AG08395 (cell line): Measurements from ENCODE around the gene COPRS.
"Not testable (repeated sequence)": the region's sequence is repeated elsewhere in the genome, so short reads cannot be mapped to it uniquely, and the experiment has no call there.

ENCODE experiments used
- DNase-seq: peaks from one replicate; pipeline ENCODE4 v3.0.0; 2012; ENCODE audit warnings: mixed read lengths, low spot score

The COPRS gene

DNA sequence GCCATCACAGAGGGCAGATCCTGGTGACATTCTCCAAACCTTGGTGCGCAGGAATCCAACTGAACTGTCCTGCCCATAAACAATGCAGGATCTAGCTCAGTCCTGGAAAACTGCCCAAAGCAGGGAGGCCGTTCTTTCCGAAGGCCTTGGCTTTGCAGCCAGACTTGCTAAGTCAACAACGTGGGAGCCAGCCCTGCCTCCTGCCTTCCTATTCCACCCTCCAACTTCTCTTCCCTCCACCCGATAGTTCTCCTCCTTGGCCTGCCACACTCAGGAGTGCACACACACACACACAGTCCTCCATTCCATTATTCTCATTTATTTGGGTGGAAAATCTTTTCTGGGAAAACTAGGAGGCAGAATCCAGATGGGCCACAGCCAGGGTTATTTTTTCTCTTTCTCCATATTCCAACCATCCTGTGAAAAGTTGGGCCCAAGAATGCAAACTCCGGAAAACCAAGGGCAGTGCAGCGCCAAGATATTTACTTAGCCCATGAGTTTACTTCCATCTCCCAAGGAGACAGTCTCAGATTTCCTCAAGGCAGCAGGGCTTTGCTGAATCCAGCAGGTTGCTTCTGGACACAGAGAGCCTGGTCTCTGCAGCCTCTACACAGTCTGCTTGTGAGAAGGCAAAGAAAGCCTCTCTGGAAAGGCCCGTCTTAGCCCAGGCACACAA, 15.8 kb downstream of the COPRS start:
- peak; percentile 69 for DNase-seq

DNA sequence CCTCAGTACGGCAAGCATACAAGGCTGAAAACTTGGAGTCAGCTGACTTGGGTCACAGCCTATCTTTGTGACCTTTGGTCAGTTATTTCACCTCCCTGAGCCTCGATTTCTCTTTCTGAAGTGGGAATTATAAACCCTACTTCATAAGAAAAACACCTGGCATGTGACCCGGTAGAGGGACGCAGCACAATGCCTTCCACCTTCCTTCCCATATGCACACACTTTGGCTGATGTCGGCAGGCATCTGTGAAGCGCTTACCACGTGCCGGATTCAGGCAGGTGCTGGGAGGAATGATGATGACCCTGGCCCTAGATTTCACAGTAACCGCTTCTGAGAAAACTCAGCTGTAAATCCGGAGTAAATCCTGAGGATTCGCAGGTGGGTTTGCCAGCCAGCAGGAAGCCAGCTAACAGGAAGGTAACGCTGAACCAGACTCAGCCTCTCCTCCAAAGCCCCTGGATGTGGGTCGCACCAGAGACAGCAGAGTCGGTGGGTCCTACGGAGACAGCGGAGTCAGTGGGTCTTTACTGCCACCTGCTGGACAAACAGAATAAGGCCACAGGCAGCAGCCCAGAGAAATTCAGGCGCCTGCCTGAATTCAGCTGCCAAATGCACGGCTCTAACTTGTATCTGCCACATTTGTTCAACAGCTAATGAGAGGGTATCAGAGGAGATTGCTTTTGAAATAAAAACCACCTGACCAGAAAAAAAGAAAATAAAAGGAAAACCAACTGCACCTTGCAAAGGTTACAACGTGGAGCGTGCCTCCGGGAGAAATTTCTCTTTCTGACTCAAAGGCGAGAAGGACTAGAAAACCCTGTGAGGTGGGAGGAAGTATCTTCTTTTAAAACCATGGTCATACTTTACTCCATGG, 16.6 kb downstream of the COPRS start:
- DNase-seq = peak; percentile 80

DNA sequence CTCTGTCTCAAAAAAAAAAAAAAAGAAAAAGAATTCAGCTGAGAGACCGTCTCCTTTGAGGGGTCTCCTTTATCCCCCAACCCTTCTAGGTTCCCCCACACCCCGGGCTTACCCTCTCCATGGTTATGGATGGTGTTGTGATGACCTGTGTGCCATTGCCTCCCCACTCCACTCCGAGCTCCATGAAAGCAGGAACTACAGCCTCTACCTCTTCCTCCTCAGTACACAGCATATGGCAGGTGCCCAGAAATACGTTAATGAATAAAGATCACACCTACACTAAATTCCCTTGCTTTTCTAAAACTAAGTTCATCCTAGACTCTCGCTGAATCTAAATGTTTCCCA, 17.2 kb downstream of the COPRS start:
- DNase-seq = no peak

GRCh38 chr17:31838636-31839225, 20.3 kb downstream of the COPRS start:
- DNase-seq = no peak

DNA sequence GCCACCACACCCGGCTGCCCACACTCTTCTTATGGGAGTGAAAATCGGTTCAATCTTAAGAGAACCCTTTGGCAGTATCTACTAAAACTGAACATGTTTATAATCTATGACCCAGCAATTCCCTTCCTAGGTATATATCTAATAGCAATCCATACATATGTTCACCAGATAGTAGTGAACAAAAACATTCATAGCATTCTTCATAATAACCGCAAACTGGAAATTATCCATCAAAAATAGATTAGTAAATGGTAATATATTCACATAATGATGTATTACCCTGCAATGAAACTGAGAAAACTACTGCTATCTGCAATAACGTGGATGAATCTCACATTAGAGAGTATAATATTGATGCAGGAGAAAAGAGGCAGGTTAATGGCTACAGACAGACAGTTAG, 23.1 kb downstream of the COPRS start:
- no peak for DNase-seq

GRCh38 chr17:31834448-31834847, 24.6 kb downstream of the COPRS start:
- DNase-seq = no peak

- DNase-seq = no peak
Observed at GRCh38 chr17:31832746-31833145, 26.3 kb downstream of the COPRS start.

DNA sequence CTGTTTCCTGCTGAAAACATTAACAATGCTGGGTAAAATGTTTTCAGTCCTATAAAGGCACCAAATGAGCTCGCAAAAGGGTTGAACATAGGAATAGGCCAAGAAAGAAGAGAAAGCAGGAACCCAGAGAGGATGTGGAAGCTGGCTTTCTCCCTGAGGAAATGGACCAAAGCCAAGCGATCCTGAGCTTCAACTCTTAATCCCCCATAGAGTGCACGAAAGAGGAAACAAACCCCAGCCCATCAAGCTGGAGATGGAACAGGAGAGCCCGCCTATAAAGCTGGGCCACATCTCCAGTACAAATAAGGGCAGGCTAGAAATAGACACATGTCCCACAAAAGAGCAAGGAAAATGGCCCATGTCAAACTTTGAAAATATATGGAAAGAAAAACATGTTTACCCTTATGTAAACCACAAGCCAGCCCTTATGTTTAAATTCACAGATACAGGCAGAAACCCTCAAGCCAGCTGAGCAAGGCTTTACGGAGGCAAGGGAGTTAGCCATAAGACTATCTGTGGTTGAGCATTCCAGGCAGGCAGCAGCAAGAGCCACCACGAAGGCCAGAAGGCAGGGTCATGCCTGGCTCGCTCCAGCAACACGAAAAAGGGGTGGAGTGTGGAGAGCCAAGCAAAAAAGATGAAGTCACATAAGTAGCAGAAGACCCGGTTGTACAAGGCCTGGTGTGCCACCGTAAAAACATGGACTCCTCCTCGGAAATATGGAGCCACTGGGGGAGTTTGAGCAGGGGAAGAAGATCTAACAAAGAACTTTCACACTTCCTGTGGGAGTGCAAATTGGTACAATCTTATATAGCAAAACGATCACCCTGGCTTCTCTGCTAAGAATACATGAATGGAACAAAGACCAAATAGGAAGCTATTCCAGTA, 27.8 kb downstream of the COPRS start:
- no peak for DNase-seq

GRCh38 chr17:31829649-31830048, 29.4 kb downstream of the COPRS start:
- no peak for DNase-seq

- DNase-seq = not testable (repeated sequence)
Observed at GRCh38 chr17:31828955-31829354, 30.1 kb downstream of the COPRS start.

- no peak for DNase-seq
Observed at GRCh38 chr17:31825961-31826691, 32.9 kb downstream of the COPRS start.

DNA sequence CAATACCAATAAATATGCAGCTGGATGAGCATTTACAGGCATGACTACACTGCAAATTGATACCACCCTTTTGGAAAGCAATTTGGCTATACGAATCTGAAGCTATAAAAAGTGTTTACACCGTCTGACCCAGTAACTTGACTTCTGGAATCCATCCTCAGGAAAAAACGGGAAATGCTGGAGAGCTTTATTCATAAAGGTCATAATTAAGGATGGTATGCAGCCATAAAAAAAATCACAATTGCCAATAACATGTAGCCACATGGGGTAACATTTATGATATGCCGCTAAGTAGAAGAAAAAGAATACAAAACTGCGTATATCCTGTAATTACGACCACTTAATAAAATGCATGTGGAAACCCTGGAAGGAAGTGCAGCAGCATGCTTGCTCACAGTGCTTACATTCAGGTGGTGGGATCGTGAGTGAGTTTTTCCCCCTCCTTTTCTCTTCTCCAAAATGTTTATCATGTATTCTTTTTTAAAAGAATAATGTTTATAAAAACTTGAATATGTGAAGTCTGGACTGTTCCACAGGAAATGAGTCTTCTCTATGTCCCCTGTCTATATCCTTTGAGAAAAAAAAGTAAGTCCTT, 34.2 kb downstream of the COPRS start:
- DNase-seq = no peak

- no peak for DNase-seq
Observed at GRCh38 chr17:31823014-31823413, 36.0 kb downstream of the COPRS start.

DNA sequence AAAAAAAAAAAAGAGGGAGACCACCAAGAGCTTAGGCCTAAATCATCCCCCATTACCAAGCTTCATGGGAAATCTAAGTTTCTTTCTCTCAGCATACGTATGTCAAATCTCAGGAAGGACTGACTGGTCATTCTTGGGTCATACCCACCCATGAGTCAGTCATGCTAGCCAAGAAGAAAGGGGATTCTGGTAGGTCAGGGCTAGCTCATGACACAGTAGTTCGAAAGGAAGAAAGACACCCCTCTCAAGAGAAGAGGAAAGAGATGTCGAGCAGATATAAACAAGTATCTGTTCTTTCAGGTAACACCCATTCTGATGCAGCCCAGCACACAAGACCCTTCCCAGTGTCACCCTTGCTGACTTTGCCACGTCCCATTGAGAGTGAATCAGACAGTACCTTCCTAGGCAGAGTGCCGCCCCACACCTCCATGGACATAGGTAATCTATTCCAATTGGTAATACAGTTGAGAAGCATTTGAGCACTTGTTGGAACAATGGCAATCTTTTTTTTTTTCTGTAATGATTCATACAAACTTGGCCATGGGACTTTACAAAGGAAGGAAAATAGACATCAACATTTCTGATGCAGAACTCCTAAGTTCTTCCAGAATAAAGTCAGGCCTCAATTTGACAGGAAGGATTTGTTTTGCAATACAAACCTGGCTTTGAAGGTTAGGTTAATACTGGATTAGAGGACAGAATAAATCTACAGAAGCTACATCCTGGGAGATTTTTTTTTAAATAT, 38.2 kb downstream of the COPRS start:
- no peak for DNase-seq

- DNase-seq = no peak
Observed at GRCh38 chr17:31819578-31819977, 39.5 kb downstream of the COPRS start.

DNA sequence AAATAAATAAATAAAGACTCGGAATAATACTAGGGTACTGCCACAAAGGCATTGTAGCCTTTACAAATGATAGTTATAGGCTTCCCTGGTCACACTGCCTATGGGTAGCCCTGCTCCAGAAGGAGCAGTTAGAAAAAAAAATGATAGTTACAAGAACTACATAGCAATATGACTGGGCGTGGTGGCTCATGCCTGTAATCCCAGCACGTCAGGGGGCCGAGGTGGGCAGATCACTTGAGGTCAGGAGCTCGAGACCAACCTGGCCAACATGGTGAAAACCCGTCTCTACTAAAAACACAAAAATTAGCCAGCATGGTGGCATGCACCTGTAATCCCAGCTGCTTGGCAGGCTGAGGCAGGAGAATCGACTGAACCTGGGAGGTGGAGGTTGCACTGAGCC, 40.2 kb downstream of the COPRS start:
- not testable (repeated sequence) for DNase-seq

DNA sequence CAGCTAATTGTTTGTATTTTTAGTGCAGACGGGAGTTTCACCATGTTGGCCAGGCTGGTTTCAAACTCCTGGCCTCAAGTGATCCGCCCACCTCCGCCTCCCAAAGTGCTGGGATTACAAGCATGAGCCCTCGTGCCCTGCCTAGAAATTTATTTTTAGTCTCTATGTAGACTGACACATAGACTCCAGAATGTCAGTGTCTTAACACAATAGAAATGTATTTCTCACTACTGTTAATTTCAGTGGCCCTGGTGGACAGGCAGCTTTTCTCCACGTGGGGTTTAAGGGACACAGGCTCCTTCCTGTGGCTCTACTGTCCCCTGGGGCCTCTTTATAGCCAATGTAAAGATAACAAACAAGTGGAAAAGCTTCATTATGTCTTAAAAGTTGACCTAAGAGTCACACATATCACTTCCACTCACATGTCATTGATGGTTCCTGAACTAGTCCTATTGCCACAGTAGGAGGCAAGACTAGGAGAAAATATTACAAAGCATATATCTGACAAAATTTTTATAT, 43.8 kb downstream of the COPRS start:
- no peak for DNase-seq

- DNase-seq = no peak
Observed at GRCh38 chr17:31811101-31811500, 47.9 kb downstream of the COPRS start.

- DNase-seq = not testable (repeated sequence)
Observed at GRCh38 chr17:31809876-31810275, 49.2 kb downstream of the COPRS start.

DNA sequence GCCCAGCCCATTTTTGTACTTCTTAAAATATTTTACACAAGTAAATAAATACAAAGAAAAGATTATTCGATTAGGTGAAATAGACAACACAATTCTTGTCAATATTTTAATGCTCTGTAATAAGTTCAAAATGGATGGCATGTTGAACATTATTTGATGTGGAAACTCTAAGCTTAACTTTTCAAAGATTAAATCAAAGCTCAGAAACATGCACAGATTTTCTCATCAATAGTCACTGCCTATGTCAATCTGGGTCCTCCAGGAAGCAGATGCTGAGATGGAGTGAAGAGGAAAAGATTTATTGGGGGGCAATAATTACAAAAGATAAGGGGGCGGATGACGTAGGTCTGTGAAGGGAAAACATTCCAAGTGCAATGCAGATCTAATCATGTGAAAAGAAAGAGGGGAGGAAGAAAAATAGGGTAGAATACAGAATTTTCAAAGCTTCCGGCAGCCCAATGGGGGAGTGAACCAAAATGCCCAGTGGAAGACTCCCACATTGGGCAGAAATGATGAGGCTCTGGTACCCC, 50.5 kb downstream of the COPRS start:
- no peak for DNase-seq
